ENCODE measurements around the gene TIGD1. TPM values are rescaled to one million over a fixed set of nuclear protein-coding genes. Genes with fewer than 3 reads are reported as not detected.

TIGD1 gene
- total RNA-seq, 1 donor from 2014 or later: 14.6 TPM

- H3K36me3 ChIP-seq: no peaks in the 10 kb centered on the region
- TF ChIP-seq CTCF (IDR thresholded peaks at IDR 0.05): no peak
- TF ChIP-seq EZH2phosphoT487 (IDR thresholded peaks at IDR 0.05): no peak
- TF ChIP-seq EZH2 (IDR thresholded peaks at IDR 0.05): no peak
Observed at GRCh38 chr2:232578626-232579025, 28.3 kb upstream of the TIGD1 start.

GRCh38 chr2:232577841-232578240 is 27.5 kb upstream of the TIGD1 start:
- H3K27ac Mint-ChIP-seq: no peak overlapping the region
- peaks cover 12% of the 10 kb centered on the region for H3K4me1 ChIP-seq
- no peaks in the 10 kb centered on the region for H3K27me3 Mint-ChIP-seq (ENCODE audit: insufficient read depth, low read depth)
- no peaks in the 10 kb centered on the region for H3K9me3 ChIP-seq (ENCODE audit: low read depth)
- no peaks in the 10 kb centered on the region for H3F3A ChIP-seq (ENCODE audit: low read depth)
- no peak overlapping the region for H3K9ac ChIP-seq
- H3K36me3 ChIP-seq: no peaks in the 10 kb centered on the region
- H3K36me3 Mint-ChIP-seq: peaks cover 13% of the 10 kb centered on the region
- H2AFZ ChIP-seq (replicated peaks): no peak overlapping the region
- H3K27me3 ChIP-seq: no peaks in the 10 kb centered on the region
- no peak overlapping the region for H3K4me2 ChIP-seq
- H3K79me2 ChIP-seq (ENCODE audit: low read depth): no peaks in the 10 kb centered on the region
- no peaks in the 10 kb centered on the region for H4K20me1 ChIP-seq (ENCODE audit: low read depth)
- no peak overlapping the region for H3K4me3 Mint-ChIP-seq
- TF ChIP-seq CTCF (IDR thresholded peaks at IDR 0.05) (no peak), EZH2 (IDR thresholded peaks at IDR 0.05) (no peak), EZH2phosphoT487 (IDR thresholded peaks at IDR 0.05) (no peak)
- H3K9me3 Mint-ChIP-seq: no peaks in the 10 kb centered on the region
- H3K4me1 Mint-ChIP-seq: peaks cover 10% of the 10 kb centered on the region
- H3K27ac ChIP-seq: no peak overlapping the region
- DNase-seq (ENCODE audit: low spot score): peak; percentile 14
- H3K4me3 ChIP-seq: no peak overlapping the region

More at GRCh38 chr2:232578626-232579025, 28.3 kb upstream of the TIGD1 start:
- no peaks in the 10 kb centered on the region for H3K27me3 ChIP-seq
- Mint-ChIP-seq H3K36me3 (peaks cover 13% of the 10 kb centered on the region), H3K27me3 (ENCODE audit: insufficient read depth, low read depth) (no peaks in the 10 kb centered on the region), H3K9me3 (no peaks in the 10 kb centered on the region), H3K27ac (no peak overlapping the region), H3K4me3 (no peak overlapping the region), H3K4me1 (peaks cover 8% of the 10 kb centered on the region)
- no peak overlapping the region for H3K4me3 ChIP-seq
- no peaks in the 10 kb centered on the region for H3F3A ChIP-seq (ENCODE audit: low read depth)
- H3K9ac ChIP-seq: no peak overlapping the region
- H3K27ac ChIP-seq: no peak overlapping the region
- peaks cover 10% of the 10 kb centered on the region for H3K4me1 ChIP-seq
- no peak for DNase-seq (ENCODE audit: low spot score)
- no peak overlapping the region for H3K4me2 ChIP-seq
- no peaks in the 10 kb centered on the region for H3K79me2 ChIP-seq (ENCODE audit: low read depth)
- H4K20me1 ChIP-seq (ENCODE audit: low read depth): no peaks in the 10 kb centered on the region
- H2AFZ ChIP-seq (replicated peaks): no peak overlapping the region
- no peaks in the 10 kb centered on the region for H3K9me3 ChIP-seq (ENCODE audit: low read depth)

GRCh38 chr2:232576995-232577394 is 26.6 kb upstream of the TIGD1 start:
- no peaks in the 10 kb centered on the region for H3K36me3 ChIP-seq
- H3K27ac ChIP-seq: no peak overlapping the region
- no peak overlapping the region for H3K4me2 ChIP-seq

More at GRCh38 chr2:232576995-232577394, 26.6 kb upstream of the TIGD1 start:
- Mint-ChIP-seq H3K27ac (no peak overlapping the region), H3K4me1 (peaks cover 10% of the 10 kb centered on the region), H3K27me3 (ENCODE audit: insufficient read depth, low read depth) (peaks cover 2% of the 10 kb centered on the region), H3K36me3 (peaks cover 13% of the 10 kb centered on the region), H3K9me3 (no peaks in the 10 kb centered on the region), H3K4me3 (no peak overlapping the region)
- Histone ChIP-seq H4K20me1 (ENCODE audit: low read depth) (no peaks in the 10 kb centered on the region), H3K4me3 (no peak overlapping the region), H3K9me3 (ENCODE audit: low read depth) (no peaks in the 10 kb centered on the region), H3F3A (ENCODE audit: low read depth) (no peaks in the 10 kb centered on the region), H2AFZ (replicated peaks) (no peak overlapping the region), H3K9ac (no peak overlapping the region), H3K27me3 (no peaks in the 10 kb centered on the region), H3K4me1 (peaks cover 12% of the 10 kb centered on the region), H3K79me2 (ENCODE audit: low read depth) (no peaks in the 10 kb centered on the region)
- DNase-seq (ENCODE audit: low spot score): no peak
- TF ChIP-seq CTCF (IDR thresholded peaks at IDR 0.05) (no peak), EZH2 (IDR thresholded peaks at IDR 0.05) (no peak), EZH2phosphoT487 (IDR thresholded peaks at IDR 0.05) (no peak)
